ENCODE results near the gene EMILIN2. TPM values are rescaled to one million over a fixed set of nuclear protein-coding genes. Genes with fewer than 3 reads are reported as not detected.
A peak's percentile ranks its signal among the peaks of the same experiment; 100 is the strongest.

Gene EMILIN2
- total and polyA plus RNA-seq, 4 donors, result 0.58 to 4.6 (median 1.8) TPM

- H3K4me1 ChIP-seq (ENCODE audit: control insufficient read depth in 4 of 4, insufficient read depth in 4 of 4, low read length in 3 of 4), result peaks cover 8 to 54% (median 39%) of the 10 kb centered on the region in 4 donors
- no peak overlapping the region for H3K9ac ChIP-seq (ENCODE audit: low read depth in 1 of 2, low read length in 2 of 2)
- H3K36me3 ChIP-seq (ENCODE audit: control insufficient read depth in 4 of 4, insufficient read depth in 3 of 4, low read depth in 1 of 4, low read length in 3 of 4), result peaks cover 0 to 30% (median 7%) of the 10 kb centered on the region in 4 donors
- no peak overlapping the region for H3K4me3 ChIP-seq (ENCODE audit: low read depth in 1 of 3, low read length in 3 of 3)
- TF ChIP-seq YY1 (IDR thresholded peaks at IDR 0.05), result no peak
- TF ChIP-seq HNF4A (conservative IDR thresholded peaks at IDR 0.05), result no peak
- TF ChIP-seq RXRA (IDR thresholded peaks at IDR 0.05), result no peak
- no peak for TF ChIP-seq FOXA2 (IDR thresholded peaks at IDR 0.05)
- TF ChIP-seq CTCF (IDR thresholded peaks at IDR 0.05; ENCODE audit: low read depth, low read length, missing input control), result no peak
- no peak for TF ChIP-seq TAF1 (conservative IDR thresholded peaks at IDR 0.05)
- TF ChIP-seq FOXA1 (IDR thresholded peaks at IDR 0.05), result no peak
- TF ChIP-seq NR2F2 (IDR thresholded peaks at IDR 0.05), result no peak
- TF ChIP-seq JUND (IDR thresholded peaks at IDR 0.05), result no peak
- TF ChIP-seq REST (IDR thresholded peaks at IDR 0.05), result no peak
- no peak for TF ChIP-seq ZBTB33 (IDR thresholded peaks at IDR 0.05)
- no peak for TF ChIP-seq MAX (IDR thresholded peaks at IDR 0.05)
- no peak for TF ChIP-seq SP1 (IDR thresholded peaks at IDR 0.05)
- no peak for TF ChIP-seq HNF4G (IDR thresholded peaks at IDR 0.05)
- no peak for TF ChIP-seq EGR1 (IDR thresholded peaks at IDR 0.05; ENCODE audit: low read depth in 2 of 2)
- 75% methylated on average over 3 of the region's 3 CpGs for WGBS
- no peak for DNase-seq (ENCODE audit: low spot score)
- peak overlapping the region in 1 of 2 donors; percentile 53 for H3K27ac ChIP-seq (ENCODE audit: low read depth in 1 of 2, low read length in 2 of 2)
- no peaks in the 10 kb centered on the region for H3K27me3 ChIP-seq (ENCODE audit: control insufficient read depth in 4 of 4, insufficient read depth in 4 of 4, low read length in 3 of 4)
- H3K9me3 ChIP-seq (ENCODE audit: control insufficient read depth in 4 of 4, low read length in 3 of 4), result no peaks in the 10 kb centered on the region
Measured at GRCh38 chr18:2963048-2963447, 116.2 kb downstream of the EMILIN2 start.

GRCh38 chr18:2964361-2965010 is 117.7 kb downstream of the EMILIN2 start:
- H3K36me3 ChIP-seq (ENCODE audit: control insufficient read depth in 4 of 4, insufficient read depth in 3 of 4, low read depth in 1 of 4, low read length in 3 of 4), result peaks cover 0 to 16% (median 7%) of the 10 kb centered on the region in 4 donors
- H3K4me3 ChIP-seq (ENCODE audit: low read depth in 1 of 3, low read length in 3 of 3), result no peak overlapping the region
- H3K4me1 ChIP-seq (ENCODE audit: control insufficient read depth in 4 of 4, insufficient read depth in 4 of 4, low read length in 3 of 4), result peaks cover 12 to 55% (median 41%) of the 10 kb centered on the region in 4 donors
- H3K9ac ChIP-seq (ENCODE audit: low read depth in 1 of 2, low read length in 2 of 2), result no peak overlapping the region
- no peaks in the 10 kb centered on the region for H3K27me3 ChIP-seq (ENCODE audit: control insufficient read depth in 4 of 4, insufficient read depth in 4 of 4, low read length in 3 of 4)
- no peaks in the 10 kb centered on the region for H3K9me3 ChIP-seq (ENCODE audit: control insufficient read depth in 4 of 4, low read length in 3 of 4)
- WGBS, result 92% methylated on average over 8 of the region's 8 CpGs
- no peak overlapping the region for H3K27ac ChIP-seq (ENCODE audit: low read depth in 1 of 2, low read length in 2 of 2)
- DNase-seq (ENCODE audit: low spot score), result no peak
- TF ChIP-seq RAD21 (IDR thresholded peaks at IDR 0.05), result no peak
- TF ChIP-seq GABPA (IDR thresholded peaks at IDR 0.05 in 1 of 2, conservative IDR thresholded peaks at IDR 0.05 in 1 of 2), result no peak
- no peak for TF ChIP-seq ZBTB33 (IDR thresholded peaks at IDR 0.05)
- no peak for TF ChIP-seq ATF3 (IDR thresholded peaks at IDR 0.05)
- no peak for TF ChIP-seq EGR1 (IDR thresholded peaks at IDR 0.05; ENCODE audit: low read depth in 2 of 2)
- TF ChIP-seq FOXA2 (IDR thresholded peaks at IDR 0.05), result no peak
- no peak for TF ChIP-seq RXRA (IDR thresholded peaks at IDR 0.05)
- TF ChIP-seq CTCF (IDR thresholded peaks at IDR 0.05; ENCODE audit: low read depth, low read length, missing input control), result no peak
